ENCODE data around the gene NXNL1. TPM values are rescaled to one million over a fixed set of nuclear protein-coding genes. Genes with fewer than 3 reads are reported as not detected.

NXNL1 gene
- total and polyA plus RNA-seq, 9 of the 15 experiments (the other 6 are each of a cell fraction or from before 2014, with no cell fraction given), result not detected

DNA sequence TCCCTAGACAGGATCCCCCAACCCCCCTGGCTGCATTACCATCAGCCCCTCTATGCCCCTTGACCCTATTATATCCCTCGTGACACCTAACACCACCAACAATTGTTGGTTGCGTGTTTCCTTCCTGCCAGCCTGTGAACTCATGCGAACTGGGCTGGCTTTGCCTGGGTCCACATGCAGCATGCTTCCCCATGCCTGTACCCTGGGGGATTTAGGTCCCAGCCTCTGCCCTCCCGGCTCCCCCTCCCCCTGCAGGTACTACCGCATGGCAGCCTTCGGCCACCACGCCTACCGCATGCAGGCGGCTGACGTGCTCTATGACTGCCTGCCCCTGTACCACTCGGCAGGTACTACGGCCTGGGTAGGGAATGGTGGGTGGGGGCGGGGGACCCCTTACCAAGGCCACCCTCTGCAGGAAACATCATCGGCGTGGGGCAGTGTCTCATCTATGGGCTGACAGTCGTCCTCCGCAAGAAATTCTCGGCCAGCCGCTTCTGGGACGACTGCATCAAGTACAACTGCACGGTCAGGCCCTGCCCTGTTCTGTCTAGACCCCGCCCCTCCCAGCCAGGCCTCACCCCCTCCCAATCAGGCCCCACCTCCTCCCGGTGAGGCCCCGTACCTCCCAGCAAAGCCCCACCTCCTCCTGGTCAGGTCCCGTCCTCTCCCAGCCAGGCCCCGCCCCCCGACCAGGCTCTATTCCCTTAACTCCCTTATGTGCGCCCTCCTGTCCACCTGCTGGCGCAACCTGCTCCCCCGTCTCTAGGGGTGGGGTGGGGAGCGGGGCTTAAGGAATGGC, 28.1 kb upstream of the NXNL1 start (continued):
- TF ChIP-seq, protein P1, sequence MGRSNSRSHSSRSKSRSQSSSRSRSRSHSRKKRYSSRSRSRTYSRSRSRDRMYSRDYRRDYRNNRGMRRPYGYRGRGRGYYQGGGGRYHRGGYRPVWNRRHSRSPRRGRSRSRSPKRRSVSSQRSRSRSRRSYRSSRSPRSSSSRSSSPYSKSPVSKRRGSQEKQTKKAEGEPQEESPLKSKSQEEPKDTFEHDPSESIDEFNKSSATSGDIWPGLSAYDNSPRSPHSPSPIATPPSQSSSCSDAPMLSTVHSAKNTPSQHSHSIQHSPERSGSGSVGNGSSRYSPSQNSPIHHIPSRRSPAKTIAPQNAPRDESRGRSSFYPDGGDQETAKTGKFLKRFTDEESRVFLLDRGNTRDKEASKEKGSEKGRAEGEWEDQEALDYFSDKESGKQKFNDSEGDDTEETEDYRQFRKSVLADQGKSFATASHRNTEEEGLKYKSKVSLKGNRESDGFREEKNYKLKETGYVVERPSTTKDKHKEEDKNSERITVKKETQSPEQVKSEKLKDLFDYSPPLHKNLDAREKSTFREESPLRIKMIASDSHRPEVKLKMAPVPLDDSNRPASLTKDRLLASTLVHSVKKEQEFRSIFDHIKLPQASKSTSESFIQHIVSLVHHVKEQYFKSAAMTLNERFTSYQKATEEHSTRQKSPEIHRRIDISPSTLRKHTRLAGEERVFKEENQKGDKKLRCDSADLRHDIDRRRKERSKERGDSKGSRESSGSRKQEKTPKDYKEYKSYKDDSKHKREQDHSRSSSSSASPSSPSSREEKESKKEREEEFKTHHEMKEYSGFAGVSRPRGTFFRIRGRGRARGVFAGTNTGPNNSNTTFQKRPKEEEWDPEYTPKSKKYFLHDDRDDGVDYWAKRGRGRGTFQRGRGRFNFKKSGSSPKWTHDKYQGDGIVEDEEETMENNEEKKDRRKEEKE (IDR thresholded peaks at IDR 0.05; ENCODE audit: borderline replicate concordance in 1 of 2, control insufficient read depth in 1 of 2, low read depth in 2 of 2, low read length in 1 of 2), result no peak
- TF ChIP-seq, protein P2, sequence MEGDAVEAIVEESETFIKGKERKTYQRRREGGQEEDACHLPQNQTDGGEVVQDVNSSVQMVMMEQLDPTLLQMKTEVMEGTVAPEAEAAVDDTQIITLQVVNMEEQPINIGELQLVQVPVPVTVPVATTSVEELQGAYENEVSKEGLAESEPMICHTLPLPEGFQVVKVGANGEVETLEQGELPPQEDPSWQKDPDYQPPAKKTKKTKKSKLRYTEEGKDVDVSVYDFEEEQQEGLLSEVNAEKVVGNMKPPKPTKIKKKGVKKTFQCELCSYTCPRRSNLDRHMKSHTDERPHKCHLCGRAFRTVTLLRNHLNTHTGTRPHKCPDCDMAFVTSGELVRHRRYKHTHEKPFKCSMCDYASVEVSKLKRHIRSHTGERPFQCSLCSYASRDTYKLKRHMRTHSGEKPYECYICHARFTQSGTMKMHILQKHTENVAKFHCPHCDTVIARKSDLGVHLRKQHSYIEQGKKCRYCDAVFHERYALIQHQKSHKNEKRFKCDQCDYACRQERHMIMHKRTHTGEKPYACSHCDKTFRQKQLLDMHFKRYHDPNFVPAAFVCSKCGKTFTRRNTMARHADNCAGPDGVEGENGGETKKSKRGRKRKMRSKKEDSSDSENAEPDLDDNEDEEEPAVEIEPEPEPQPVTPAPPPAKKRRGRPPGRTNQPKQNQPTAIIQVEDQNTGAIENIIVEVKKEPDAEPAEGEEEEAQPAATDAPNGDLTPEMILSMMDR (IDR thresholded peaks at IDR 0.05 in 2 of 3, conservative IDR thresholded peaks at IDR 0.05 in 1 of 3; ENCODE audit: insufficient read depth in 2 of 3, low read depth in 1 of 3, low read length in 3 of 3), result peak; percentile 41 to 59 (median 44); a peak in 5 of 6 replicates
- peak; percentile 12; the same call in 1 of the 2 replicates for TF ChIP-seq ZBTB7A (IDR thresholded peaks at IDR 0.05; ENCODE audit: borderline replicate concordance, control insufficient read depth, low read depth, low read length)
- TF ChIP-seq RBBP5 (IDR thresholded peaks at IDR 0.05; ENCODE audit: borderline replicate concordance, insufficient read depth, low read length, poor library complexity, severe bottlenecking), result no peak
- TF ChIP-seq, protein P3, sequence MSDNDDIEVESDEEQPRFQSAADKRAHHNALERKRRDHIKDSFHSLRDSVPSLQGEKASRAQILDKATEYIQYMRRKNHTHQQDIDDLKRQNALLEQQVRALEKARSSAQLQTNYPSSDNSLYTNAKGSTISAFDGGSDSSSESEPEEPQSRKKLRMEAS (CRISPR knock-in tag; IDR thresholded peaks at IDR 0.05), result peak; percentile 95
- TF ChIP-seq, protein P4, sequence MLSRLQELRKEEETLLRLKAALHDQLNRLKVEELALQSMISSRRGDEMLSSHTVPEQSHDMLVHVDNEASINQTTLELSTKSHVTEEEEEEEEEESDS (CRISPR knock-in tag; IDR thresholded peaks at IDR 0.05), result no peak
- 0 out of 2 replicates have a peak, but pooled peaks have one; percentile 34 for TF ChIP-seq CREM (IDR thresholded peaks at IDR 0.05; ENCODE audit: low read depth)
- TF ChIP-seq MAZ (CRISPR knock-in tag; conservative IDR thresholded peaks at IDR 0.05 in 1 of 2, IDR thresholded peaks at IDR 0.05 in 1 of 2), result peak in 1 of 2 experiments; percentile 85; a peak in 1 of 4 replicates
- no peak for TF ChIP-seq GTF2A2 (tag; IDR thresholded peaks at IDR 0.05)
- TF ChIP-seq HLTF (IDR thresholded peaks at IDR 0.05), result no peak
- TF ChIP-seq MTA1 (IDR thresholded peaks at IDR 0.05; ENCODE audit: borderline replicate concordance), result no peak
- TF ChIP-seq, protein P5, sequence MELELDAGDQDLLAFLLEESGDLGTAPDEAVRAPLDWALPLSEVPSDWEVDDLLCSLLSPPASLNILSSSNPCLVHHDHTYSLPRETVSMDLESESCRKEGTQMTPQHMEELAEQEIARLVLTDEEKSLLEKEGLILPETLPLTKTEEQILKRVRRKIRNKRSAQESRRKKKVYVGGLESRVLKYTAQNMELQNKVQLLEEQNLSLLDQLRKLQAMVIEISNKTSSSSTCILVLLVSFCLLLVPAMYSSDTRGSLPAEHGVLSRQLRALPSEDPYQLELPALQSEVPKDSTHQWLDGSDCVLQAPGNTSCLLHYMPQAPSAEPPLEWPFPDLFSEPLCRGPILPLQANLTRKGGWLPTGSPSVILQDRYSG (tag; conservative IDR thresholded peaks at IDR 0.05; ENCODE audit: low read depth), result no peak
- TF ChIP-seq, protein P6, sequence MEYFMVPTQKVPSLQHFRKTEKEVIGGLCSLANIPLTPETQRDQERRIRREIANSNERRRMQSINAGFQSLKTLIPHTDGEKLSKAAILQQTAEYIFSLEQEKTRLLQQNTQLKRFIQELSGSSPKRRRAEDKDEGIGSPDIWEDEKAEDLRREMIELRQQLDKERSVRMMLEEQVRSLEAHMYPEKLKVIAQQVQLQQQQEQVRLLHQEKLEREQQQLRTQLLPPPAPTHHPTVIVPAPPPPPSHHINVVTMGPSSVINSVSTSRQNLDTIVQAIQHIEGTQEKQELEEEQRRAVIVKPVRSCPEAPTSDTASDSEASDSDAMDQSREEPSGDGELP (CRISPR knock-in tag; IDR thresholded peaks at IDR 0.05; ENCODE audit: borderline replicate concordance), result peak; percentile 42; the same call in 1 of the 2 replicates
- TF ChIP-seq KDM4B (IDR thresholded peaks at IDR 0.05; ENCODE audit: borderline replicate concordance in 2 of 2, low read depth in 1 of 2), result no peak
